SH-SY5Y (cell line): ENCODE results near the gene OLFM2.

Experiments
- GATA2 ChIP-seq: IDR thresholded peaks from 2 replicates; pipeline ENCODE4 v1.6.1; 2011; ENCODE audit warnings: mild to moderate bottlenecking, low read depth, low read length
- GATA3 ChIP-seq: IDR thresholded peaks from 2 replicates; pipeline ENCODE4 v1.6.1; 2011; ENCODE audit warnings: low read depth, mild to moderate bottlenecking, low read length, moderate library complexity

DNA sequence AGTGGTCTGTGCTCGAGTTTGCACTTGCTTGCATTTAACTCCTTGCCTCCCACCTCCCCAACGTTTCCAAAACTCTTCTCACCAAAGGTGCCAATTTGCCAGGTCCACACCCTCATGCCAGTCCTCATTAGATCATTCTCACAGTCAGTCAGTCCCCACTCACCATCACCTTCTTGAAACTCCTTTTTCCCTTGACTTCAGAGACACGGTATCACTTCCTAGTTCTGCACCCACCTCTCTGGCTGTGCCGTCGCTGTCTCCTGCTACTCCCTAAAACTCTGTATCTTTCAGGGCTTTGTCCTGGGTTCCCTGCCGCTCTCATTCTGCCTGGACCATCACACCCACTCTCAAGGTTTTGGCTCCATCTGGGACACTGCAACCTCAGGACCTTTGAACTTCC is 19.6 kb downstream of the OLFM2 start:
- TF ChIP-seq GATA2 = no peak
- TF ChIP-seq GATA3 = no peak
